ENCODE measurements around the gene ARMC10. TPM values are rescaled to one million over a fixed set of nuclear protein-coding genes. Genes with fewer than 3 reads are reported as not detected.
"Not testable (repeated sequence)": the region's sequence is repeated elsewhere in the genome, so short reads cannot be mapped to it uniquely, and the experiment has no call there.

Gene ARMC10
- total RNA-seq, result 38.8 and 43.7 TPM in 2 replicates
- long read RNA-seq, partial matches to known transcripts, result 0 of 7 reads
- long read RNA-seq, other reads (novel, unspliced or antisense), result 4 of 7 reads

DNA sequence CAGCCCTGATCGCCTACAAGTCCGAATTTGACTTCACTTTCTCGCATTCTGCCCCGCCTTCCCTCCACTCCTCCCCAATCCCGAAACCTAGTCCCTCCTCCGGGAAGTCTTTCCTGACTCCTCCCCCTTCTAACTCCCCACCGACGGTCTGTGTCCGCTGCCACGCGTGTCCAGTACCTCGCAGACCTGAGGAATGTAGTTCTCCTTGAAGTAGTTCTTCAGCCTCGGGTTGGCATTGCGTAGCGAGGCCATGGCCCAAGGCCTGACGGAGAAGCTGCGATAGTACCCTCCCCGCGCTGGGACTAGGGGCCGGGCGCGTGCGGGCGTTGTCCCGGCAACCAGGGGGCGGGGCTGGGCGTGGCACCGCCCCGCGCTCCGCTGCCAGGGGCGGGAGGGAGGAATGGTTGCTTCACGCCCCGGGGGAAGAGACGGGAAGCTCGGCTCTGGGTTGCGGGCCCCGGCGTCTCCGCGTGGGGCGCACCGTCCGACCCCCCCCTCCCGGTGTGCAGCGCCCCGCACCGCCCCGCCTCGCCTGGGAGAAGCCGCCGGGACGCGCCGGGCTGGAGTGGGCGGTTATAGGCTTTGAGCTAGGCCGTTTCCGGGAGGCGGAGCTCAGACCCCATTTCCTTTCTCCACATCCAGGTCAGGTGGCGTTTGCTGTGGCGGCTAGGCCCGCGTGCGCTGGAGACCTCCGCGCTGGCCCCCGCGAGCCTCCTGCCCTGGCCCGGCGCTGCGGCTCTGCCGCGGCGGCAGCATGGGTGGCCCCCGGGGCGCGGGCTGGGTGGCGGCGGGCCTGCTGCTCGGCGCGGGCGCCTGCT lies at the start of gene ARMC10, which contains the start of gene FBXL13:
Gene ARMC10, plus strand, starts transcription at position 622 of the 818 bp plus-strand sequence. Its CDS starts 133 bp downstream, at position 755.
Gene FBXL13, minus strand, starts transcription at position 278 of the 818 bp plus-strand sequence.
- H3K4me1 Mint-ChIP-seq (ENCODE audit: low read depth), result peaks cover 15% of the 10 kb centered on the region
- H3K4me3 Mint-ChIP-seq (ENCODE audit: low read depth), result peak within 1 kb of the TSS; percentile 97

DNA sequence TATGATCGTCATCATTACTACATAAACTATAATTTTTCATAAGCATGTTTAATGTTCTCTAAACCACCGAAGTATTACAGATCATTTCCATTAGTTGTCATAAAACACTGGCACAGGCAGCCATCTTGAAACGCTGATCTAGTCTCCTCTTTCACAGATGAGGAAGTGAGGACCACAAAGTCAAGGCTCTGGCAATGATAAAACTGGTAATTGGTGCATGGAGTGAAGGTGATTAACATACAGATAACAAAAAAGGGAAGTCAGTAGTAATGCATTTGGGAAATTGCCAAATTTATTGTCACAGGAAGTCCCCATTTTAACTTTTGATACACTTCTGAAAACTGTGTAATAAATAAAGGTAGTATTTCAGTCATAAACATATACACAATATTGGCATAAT lies 49.6 kb upstream of the ARMC10 start:
- no peaks in the 10 kb centered on the region for H3K4me1 Mint-ChIP-seq (ENCODE audit: low read depth)
- peaks cover 23% of the 10 kb centered on the region for H3K9me3 Mint-ChIP-seq (ENCODE audit: low read depth)
- TF ChIP-seq, protein P1, sequence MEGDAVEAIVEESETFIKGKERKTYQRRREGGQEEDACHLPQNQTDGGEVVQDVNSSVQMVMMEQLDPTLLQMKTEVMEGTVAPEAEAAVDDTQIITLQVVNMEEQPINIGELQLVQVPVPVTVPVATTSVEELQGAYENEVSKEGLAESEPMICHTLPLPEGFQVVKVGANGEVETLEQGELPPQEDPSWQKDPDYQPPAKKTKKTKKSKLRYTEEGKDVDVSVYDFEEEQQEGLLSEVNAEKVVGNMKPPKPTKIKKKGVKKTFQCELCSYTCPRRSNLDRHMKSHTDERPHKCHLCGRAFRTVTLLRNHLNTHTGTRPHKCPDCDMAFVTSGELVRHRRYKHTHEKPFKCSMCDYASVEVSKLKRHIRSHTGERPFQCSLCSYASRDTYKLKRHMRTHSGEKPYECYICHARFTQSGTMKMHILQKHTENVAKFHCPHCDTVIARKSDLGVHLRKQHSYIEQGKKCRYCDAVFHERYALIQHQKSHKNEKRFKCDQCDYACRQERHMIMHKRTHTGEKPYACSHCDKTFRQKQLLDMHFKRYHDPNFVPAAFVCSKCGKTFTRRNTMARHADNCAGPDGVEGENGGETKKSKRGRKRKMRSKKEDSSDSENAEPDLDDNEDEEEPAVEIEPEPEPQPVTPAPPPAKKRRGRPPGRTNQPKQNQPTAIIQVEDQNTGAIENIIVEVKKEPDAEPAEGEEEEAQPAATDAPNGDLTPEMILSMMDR (IDR thresholded peaks at IDR 0.05; ENCODE audit: unreplicated experiment), result no peak
- no peaks in the 10 kb centered on the region for H3K27me3 Mint-ChIP-seq
- no peak overlapping the region for H3K27ac Mint-ChIP-seq
- no peak for DNase-seq (ENCODE audit: low spot score, unreplicated experiment)
- peaks cover 17% of the 10 kb centered on the region for H3K36me3 Mint-ChIP-seq (ENCODE audit: insufficient read depth)
- no peak overlapping the region for H3K4me3 Mint-ChIP-seq (ENCODE audit: low read depth)

More for the DNA sequence above, at the start of gene ARMC10, which contains the start of gene FBXL13:
- peaks cover 7% of the 10 kb centered on the region for H3K36me3 Mint-ChIP-seq (ENCODE audit: insufficient read depth)
- TF ChIP-seq, protein P1 (IDR thresholded peaks at IDR 0.05; ENCODE audit: unreplicated experiment), result peak; percentile 44
- peak; percentile 82 for DNase-seq (ENCODE audit: low spot score, unreplicated experiment)
- peak within 1 kb of the TSS; percentile 98 for H3K27ac Mint-ChIP-seq
- no peaks in the 10 kb centered on the region for H3K9me3 Mint-ChIP-seq (ENCODE audit: low read depth)
- H3K27me3 Mint-ChIP-seq, result no peaks in the 10 kb centered on the region

DNA sequence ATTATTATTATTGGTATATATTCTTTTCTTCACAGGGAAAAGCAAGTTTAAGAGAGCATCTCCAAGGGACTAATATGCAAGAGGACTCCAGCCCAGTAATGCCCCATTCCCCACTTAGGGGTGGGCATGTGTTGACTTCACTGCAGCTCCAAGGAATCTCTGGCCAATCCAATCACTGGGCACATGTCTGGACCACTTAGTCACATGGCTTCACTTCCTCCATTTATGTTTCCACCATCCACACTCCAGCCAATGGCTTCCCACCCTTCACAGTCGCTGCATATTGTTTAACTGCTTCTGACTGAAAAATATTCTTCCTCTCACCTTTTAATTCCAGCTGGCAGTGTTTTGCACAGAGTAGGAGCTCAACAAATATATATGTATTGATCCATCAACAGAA lies 43.9 kb upstream of the ARMC10 start:
- H3K36me3 Mint-ChIP-seq (ENCODE audit: insufficient read depth), result peaks cover 11% of the 10 kb centered on the region
- no peak for DNase-seq (ENCODE audit: low spot score, unreplicated experiment)
- no peaks in the 10 kb centered on the region for H3K4me1 Mint-ChIP-seq (ENCODE audit: low read depth)
- H3K27ac Mint-ChIP-seq, result no peak overlapping the region
- TF ChIP-seq, protein P1 (IDR thresholded peaks at IDR 0.05; ENCODE audit: unreplicated experiment), result no peak
- peaks cover 15% of the 10 kb centered on the region for H3K9me3 Mint-ChIP-seq (ENCODE audit: low read depth)
- H3K4me3 Mint-ChIP-seq (ENCODE audit: low read depth), result no peak overlapping the region
- H3K27me3 Mint-ChIP-seq, result no peaks in the 10 kb centered on the region

DNA sequence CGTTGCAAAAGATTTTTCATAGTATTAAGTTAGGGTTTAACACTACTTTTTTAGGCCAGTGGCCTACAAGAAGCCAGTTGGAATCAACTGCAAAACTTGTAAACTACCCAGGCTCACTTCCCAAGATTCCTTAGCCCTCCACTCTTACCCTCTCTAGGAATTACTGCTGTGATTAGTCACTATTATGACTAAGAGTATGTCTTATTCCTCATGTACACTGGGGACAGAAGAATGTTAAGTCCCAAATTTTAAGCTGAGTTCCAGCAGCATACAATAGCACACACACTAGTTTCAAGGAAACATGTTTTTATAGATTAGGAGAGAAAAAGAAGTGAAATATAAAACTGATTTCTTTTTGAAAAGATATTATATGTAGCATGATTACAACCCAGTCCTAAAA lies 43.2 kb upstream of the ARMC10 start:
- H3K4me1 Mint-ChIP-seq (ENCODE audit: low read depth), result no peaks in the 10 kb centered on the region
- no peak overlapping the region for H3K27ac Mint-ChIP-seq
- no peaks in the 10 kb centered on the region for H3K27me3 Mint-ChIP-seq
- TF ChIP-seq, protein P1 (IDR thresholded peaks at IDR 0.05; ENCODE audit: unreplicated experiment), result no peak
- H3K36me3 Mint-ChIP-seq (ENCODE audit: insufficient read depth), result peaks cover 11% of the 10 kb centered on the region
- H3K9me3 Mint-ChIP-seq (ENCODE audit: low read depth), result peaks cover 15% of the 10 kb centered on the region
- H3K4me3 Mint-ChIP-seq (ENCODE audit: low read depth), result no peak overlapping the region
- DNase-seq (ENCODE audit: low spot score, unreplicated experiment), result no peak

DNA sequence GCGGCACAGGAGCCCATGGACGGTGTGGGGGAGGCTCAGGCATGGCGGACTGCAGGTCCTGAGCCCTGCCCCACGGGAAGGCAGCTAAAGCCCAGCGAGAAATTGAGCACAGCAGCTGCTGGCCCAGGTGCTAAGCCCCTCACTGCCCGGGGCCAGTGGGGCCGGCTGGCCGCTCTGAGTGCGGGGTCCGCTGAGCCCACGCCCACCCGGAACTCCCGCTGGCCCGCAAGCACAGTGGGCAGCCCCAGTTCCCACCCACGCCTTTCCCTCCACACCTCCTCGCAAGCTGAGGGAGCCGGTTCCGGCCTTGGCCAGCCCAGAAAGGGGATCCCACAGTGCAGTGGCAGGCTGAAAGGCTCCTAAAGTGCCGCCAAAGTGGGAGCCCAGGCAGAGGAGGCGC lies 40.6 kb upstream of the ARMC10 start:
- H3K27me3 Mint-ChIP-seq; H3K4me1 Mint-ChIP-seq (ENCODE audit: low read depth); DNase-seq (ENCODE audit: low spot score, unreplicated experiment); H3K4me3 Mint-ChIP-seq (ENCODE audit: low read depth); H3K27ac Mint-ChIP-seq: not testable (repeated sequence)
- peaks cover 11% of the 10 kb centered on the region for H3K36me3 Mint-ChIP-seq (ENCODE audit: insufficient read depth)
- H3K9me3 Mint-ChIP-seq (ENCODE audit: low read depth), result peaks cover 15% of the 10 kb centered on the region
